Muscle layer of duodenum (tissue), 2 donors: Measurements from ENCODE around the gene PANX2.

ENCODE experiments used
- H3K27ac ChIP-seq: one replicate; pipeline ENCODE4 v1.7.0; 2013; ENCODE audit warnings: mild to moderate bottlenecking, low read length
- H3K27me3 ChIP-seq: one replicate; pipeline ENCODE4 v1.7.0; 2013; ENCODE audit warnings: low read depth, mild to moderate bottlenecking, control low read depth, low read length
- H3K36me3 ChIP-seq, 2 donors: one replicate each; pipeline ENCODE4 v1.7.0; 2013; ENCODE audit warnings: low read length in 2 of 2, control low read depth in 1 of 2, mild to moderate bottlenecking in 1 of 2; ENCODE audit not compliant: insufficient read depth in 2 of 2, control insufficient read depth in 1 of 2
- H3K4me1 ChIP-seq, 2 donors: one replicate each; pipeline ENCODE4 v1.7.0; 2013; ENCODE audit warnings: low read length in 2 of 2, mild to moderate bottlenecking in 2 of 2, control low read depth in 1 of 2, moderate library complexity in 1 of 2; ENCODE audit not compliant: insufficient read depth in 2 of 2, control insufficient read depth in 1 of 2
- H3K4me3 ChIP-seq, 2 donors: one replicate each; pipeline ENCODE4 v1.7.0; 2013; ENCODE audit warnings: low read length in 2 of 2, low read depth in 1 of 2, mild to moderate bottlenecking in 1 of 2
- H3K9me3 ChIP-seq, 2 donors: one replicate each; pipeline ENCODE4 v1.7.0; 2013; ENCODE audit warnings: low read length in 2 of 2, control low read depth in 1 of 2, mild to moderate bottlenecking in 1 of 2; ENCODE audit not compliant: control insufficient read depth in 1 of 2
- donor health status: healthy.

The PANX2 gene

DNA sequence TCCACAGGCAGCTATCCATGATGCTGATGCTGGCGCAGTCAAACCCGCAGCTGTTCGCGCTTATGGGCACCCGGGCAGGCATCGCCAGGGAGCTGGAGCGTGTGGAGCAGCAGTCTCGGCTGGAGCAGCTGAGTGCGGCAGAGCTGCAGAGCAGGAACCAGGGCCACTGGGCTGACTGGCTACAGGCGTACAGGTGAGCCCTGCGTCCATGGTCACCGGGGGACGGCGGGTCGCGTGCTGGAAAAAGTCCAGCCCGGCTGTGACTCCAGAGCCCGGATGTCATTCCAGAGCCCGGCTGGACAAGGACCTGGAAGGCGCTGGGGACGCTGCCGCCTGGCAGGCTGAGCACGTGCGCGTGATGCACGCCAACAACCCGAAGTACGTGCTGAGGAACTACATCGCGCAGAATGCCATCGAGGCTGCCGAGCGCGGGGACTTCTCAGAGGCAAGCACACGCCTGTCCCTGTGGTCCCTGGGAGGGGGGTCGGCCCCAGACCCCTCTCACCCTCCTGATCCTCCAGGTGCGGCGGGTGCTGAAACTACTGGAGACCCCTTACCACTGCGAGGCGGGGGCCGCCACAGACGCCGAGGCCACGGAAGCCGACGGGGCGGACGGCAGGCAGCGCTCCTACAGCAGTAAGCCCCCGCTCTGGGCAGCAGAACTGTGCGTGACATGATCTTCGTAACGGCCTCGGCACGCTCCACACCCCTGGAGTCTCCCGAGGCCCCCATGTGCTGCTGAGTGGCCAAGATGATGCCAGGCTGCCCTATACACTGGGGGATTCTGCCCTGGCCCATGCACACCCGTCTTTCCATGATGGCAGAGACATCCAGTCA lies 46.4 kb downstream of the PANX2 start:
- Histone ChIP-seq H3K9me3 (no peaks in the 10 kb centered on the region), H3K4me1 (peaks cover 0 to 9% of the 10 kb centered on the region in 2 donors), H3K36me3 (peaks cover 33 to 81% of the 10 kb centered on the region in 2 donors), H3K27ac (no peak overlapping the region), H3K4me3 (no peak overlapping the region), H3K27me3 (no peaks in the 10 kb centered on the region)

DNA sequence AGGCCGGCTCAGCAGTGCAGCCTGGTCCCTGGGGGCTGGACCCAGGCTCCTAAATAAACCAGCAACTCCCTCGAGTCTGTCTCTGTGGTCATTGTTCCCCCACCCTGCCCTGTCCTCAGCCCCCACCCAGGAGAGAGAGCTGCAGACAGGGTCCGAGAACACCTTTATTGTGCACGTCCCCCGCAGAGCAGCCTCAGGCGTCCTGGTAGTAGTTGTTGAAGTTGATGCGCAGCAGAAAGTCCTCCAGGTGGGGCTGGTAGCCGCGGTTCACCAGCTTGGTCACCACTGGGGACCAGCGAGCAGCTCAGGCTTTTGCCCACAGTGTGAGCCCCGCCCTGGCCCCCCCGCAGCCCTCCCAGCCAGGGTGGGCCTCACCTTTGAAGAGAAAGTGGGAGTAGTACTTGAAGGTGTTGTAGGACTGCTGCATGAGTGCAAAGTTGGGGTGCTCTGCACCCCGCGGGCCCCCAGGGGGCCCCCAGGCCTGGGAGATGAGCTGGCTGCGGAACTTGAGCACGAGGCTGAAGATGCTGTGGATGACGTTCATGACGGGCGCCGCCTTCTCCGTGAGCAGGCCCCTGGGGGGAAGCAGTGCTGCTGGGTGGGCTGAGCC lies 47.1 kb downstream of the PANX2 start:
- Histone ChIP-seq H3K4me3 (no peak overlapping the region), H3K9me3 (no peaks in the 10 kb centered on the region), H3K27ac (no peak overlapping the region), H3K36me3 (peaks cover 35 to 81% of the 10 kb centered on the region in 2 donors), H3K4me1 (peaks cover 0 to 9% of the 10 kb centered on the region in 2 donors), H3K27me3 (no peaks in the 10 kb centered on the region)

DNA sequence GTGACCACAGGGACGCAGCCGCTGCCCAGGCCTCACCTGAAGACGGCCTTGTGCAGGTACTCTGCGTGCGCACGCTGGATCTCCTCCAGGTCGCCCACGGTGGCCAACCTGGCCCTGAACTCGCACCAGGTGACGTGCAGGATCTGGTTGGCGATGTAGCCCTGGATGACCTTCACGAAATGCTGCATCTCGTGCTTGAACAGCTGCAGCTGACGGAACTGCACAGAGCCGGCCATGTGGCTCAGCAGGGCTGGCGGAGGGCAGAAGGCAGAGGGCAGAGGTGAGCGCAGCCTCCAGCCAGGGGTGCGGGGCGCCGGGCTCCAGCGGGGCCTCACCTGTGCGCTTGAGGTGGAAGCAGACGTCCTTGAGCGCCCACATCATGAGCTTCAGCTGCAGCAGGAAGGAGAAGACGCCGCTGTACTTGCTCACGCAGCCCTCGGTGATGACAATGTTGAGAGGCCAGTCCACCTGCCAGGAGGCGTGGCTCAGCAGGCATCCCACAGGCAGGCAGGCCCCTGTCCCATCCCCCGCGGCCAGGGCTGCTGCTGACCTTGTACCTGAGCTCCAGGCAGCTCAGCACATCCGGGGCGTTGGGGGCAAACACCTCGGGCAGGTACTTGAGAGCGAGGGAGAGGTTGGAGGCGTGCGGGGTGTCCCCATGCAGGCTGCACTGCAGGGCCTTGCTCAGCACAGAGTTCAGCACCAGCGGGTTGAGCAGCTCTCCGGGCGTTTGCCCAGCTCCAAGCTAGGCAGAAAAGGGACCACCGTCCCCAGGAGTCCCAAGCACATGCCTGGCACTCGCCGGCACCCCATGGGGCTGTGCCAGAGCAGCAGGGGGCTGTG lies 47.8 kb downstream of the PANX2 start:
- Histone ChIP-seq H3K27ac (no peak overlapping the region), H3K4me1 (peaks cover 0 to 9% of the 10 kb centered on the region in 2 donors), H3K9me3 (no peaks in the 10 kb centered on the region), H3K36me3 (peaks cover 34 to 81% of the 10 kb centered on the region in 2 donors), H3K27me3 (no peaks in the 10 kb centered on the region), H3K4me3 (no peak overlapping the region)

DNA sequence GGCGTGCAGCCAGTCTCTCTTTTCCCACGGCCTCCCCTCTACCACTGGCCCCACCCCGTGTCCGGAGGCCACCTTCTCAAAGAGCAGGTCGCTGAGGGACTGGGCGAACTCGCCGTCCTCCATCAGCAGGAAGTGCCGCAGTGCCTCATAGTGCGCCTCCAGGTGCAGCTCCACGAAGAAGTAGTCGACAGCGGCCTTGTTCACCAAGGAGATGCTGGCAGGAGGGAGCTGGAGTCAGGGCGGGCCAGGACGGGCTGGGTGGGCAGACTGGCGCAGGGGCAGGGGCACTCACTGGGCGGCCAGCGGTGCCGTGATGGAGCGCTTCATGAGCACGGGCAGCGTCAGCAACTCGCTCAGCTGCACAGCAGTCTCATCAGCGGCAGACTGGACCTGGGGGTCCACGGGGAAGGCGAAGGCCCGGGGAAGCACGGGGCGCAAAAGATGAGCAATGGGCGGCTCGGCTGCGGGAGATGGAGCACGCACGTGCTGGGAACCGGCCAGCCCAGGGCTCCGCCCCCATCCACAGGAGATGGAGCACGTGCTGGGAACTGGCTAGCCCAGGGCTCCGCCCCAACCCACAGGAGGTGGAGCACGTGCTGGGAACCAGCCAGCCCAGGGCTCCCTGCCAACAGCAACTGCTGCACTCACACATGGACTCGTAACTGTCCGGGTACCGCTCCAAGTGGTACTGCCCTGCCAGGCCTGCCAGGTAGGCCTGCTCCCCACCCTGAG lies 48.6 kb downstream of the PANX2 start:
- Histone ChIP-seq H3K4me1 (peaks cover 0 to 9% of the 10 kb centered on the region in 2 donors), H3K4me3 (no peak overlapping the region), H3K9me3 (no peaks in the 10 kb centered on the region), H3K27me3 (no peaks in the 10 kb centered on the region), H3K36me3 (peaks cover 34 to 87% of the 10 kb centered on the region in 2 donors), H3K27ac (no peak overlapping the region)

DNA sequence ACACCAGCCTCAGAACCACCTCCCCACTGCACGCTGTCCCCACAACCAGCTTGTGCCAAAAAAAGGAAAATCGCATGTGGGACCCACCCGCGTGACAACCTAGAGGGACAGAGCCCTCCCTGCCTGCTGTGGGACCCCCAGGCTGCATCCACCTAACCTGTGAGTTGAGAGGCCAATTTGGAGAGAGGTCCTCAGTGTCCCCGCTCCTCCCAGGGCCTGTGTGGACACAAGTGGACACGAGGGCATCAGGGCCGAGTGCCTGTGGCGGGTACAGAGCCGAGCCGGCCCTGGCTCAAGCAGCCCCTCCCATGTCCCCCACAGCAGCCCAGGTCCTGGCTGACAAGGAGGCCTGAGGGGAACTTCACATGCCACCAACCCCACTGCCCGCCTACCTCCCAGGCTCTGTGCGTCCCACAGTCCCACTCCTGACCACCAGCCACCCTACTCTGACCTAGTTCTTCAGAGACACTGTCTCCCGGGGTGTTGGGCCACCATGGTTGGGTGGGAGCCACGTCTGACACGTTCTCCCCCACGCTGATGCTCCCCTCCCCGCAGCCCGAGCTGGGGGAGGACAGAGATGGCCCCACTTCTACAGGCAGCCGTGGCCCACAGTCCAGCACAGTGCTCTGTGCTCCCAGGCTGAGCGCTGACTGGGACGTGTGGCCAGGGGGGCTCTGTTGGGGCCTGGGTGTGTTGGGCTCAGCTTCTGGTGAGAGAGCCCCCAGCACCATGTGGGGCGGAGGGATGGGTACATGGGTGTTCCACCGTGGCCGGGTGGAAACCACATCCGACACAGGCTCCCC lies 49.5 kb downstream of the PANX2 start:
- Histone ChIP-seq H3K27ac (no peak overlapping the region), H3K9me3 (no peaks in the 10 kb centered on the region), H3K27me3 (no peaks in the 10 kb centered on the region), H3K4me3 (no peak overlapping the region), H3K36me3 (peaks cover 34 to 86% of the 10 kb centered on the region in 2 donors), H3K4me1 (peaks cover 0 to 9% of the 10 kb centered on the region in 2 donors)

DNA sequence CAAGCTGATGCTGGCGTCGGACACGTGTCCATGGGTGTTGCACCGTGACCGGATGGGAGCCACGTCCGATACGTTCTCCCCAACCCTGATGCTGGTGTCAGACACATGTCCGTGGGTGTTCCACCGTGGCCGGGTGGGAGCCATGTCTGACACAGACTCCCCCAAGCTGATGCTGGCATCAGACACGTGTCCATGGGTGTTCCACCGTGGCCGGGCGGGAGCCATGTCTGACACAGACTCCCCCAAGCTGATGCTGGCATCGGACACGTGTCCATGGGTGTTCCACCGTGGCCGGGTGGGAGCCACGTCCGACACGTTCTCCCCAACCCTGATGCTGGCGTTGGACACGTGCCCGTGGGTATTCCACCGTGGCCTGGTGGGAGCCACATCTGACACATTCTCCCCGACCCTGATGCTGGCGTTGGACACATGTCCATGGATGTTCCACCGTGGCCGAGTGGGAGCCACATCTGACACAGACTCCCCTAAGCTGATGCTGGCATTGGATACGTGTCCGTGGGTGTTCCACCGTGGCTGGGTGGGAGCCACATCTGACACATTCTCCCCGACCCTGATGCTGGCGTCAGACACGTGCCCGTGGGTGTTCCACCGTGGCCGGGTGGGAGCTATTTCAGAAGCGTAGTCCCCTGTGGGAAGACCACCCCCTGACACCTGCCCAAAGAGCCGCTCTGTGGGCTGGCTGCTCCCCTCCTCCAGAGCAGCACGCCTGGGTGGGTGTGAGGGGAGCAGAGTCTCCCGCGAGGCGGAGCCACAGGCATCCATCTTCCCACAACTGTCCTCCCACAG lies 50.3 kb downstream of the PANX2 start:
- H3K9me3 ChIP-seq = no peaks in the 10 kb centered on the region
- peaks cover 0 to 9% of the 10 kb centered on the region in 2 donors for H3K4me1 ChIP-seq
- no peak overlapping the region for H3K27ac ChIP-seq
- H3K4me3 ChIP-seq = no peak overlapping the region
- H3K27me3 ChIP-seq = no peaks in the 10 kb centered on the region
- peaks cover 34 to 88% of the 10 kb centered on the region in 2 donors for H3K36me3 ChIP-seq

DNA sequence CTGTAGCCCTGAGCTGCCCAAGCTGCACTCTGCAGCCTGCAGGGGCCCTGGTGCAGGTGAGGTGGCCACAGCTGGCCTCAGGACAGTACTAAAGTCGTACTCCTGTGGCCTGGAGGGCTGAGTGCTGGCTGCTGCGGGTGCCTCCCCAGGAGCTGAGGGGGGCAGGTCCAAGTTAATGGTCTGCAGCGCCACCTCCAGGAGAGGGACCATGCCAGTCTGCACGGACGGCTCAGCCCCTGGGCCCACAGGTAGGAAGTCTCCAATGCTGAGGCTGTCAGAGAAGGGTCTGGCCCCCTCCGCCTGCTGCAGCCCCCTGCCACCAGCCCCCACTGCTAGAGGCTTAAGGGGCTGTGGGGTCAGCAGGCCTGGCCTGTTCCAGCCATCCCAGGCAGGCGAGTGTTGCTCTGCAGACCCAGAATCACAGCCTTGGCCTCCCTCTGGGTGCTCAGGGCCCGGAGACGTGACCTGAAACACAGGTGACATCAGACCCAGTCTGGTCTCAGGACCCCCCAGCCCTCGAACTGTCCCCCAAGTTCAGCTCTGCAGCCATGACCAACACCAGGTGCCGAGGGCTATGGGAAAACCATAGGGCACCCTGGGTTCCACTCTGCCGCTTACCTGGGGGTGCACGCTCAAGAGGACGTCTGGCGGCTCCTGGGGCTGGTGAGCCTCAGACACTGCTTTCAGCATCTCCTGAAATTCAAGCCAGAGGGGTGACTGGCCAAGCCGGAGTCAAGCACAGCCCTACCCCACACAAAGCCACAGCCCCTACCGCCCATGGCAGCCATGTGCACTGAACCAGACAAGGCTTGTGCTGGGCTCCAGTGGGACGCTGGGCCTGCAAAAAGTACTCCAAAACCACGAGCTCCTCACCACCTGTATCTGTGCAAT lies 51.1 kb downstream of the PANX2 start:
- no peak overlapping the region for H3K27ac ChIP-seq
- no peaks in the 10 kb centered on the region for H3K27me3 ChIP-seq
- no peak overlapping the region for H3K4me3 ChIP-seq
- peaks cover 0 to 9% of the 10 kb centered on the region in 2 donors for H3K4me1 ChIP-seq
- H3K36me3 ChIP-seq = peaks cover 38 to 86% of the 10 kb centered on the region in 2 donors
- H3K9me3 ChIP-seq = no peaks in the 10 kb centered on the region

DNA sequence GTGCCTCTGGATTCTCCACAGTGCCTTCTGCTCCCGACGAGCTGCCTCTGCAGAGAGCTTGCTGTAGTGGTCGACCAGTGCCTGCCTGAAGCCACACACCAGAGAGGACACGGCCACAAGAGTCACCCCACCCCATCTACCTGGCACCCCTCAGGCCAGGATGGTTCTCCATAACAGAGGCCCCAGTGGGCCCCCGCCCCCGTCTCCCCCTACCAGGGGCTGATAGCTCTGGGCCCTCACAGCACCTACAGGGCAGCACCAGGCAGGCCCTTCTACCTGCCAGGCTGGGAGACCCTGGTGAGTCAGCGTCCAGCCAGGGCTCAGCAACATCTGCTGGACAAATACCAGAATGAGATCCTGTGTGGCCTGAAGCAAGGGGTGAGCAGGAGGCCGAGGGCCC lies 52.0 kb downstream of the PANX2 start:
- peaks cover 0 to 9% of the 10 kb centered on the region in 2 donors for H3K4me1 ChIP-seq
- H3K4me3 ChIP-seq = no peak overlapping the region
- H3K27me3 ChIP-seq = no peaks in the 10 kb centered on the region
- H3K36me3 ChIP-seq = peaks cover 36 to 85% of the 10 kb centered on the region in 2 donors
- H3K27ac ChIP-seq = no peak overlapping the region
- H3K9me3 ChIP-seq = no peaks in the 10 kb centered on the region

DNA sequence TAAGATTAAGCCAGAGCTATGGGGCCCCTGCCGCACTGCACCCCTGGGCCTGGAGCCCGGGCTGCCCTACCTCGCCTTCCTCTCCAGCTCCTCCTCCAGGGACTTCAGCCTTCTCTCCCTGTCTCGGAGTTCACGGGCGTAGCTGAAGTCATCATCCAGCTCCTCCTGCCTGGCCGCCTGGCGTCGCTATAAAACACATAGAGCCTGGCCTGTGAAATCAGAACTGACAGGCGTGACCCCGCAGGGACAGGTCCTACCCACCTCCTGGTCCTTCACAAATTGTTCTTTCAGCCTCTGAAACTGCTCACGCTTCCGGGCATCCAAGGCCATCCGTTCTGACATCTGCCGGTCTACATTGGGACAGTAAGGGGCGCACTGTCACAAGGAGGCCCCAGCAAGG lies 53.5 kb downstream of the PANX2 start:
- no peak overlapping the region for H3K27ac ChIP-seq
- no peaks in the 10 kb centered on the region for H3K9me3 ChIP-seq
- peaks cover 0 to 8% of the 10 kb centered on the region in 2 donors for H3K4me1 ChIP-seq
- no peaks in the 10 kb centered on the region for H3K27me3 ChIP-seq
- peaks cover 36 to 85% of the 10 kb centered on the region in 2 donors for H3K36me3 ChIP-seq
- H3K4me3 ChIP-seq = no peak overlapping the region
